AG10803 (cell line): ENCODE results near the gene SERPINF2.

ENCODE experiments used
- DNase-seq: peaks from one replicate; pipeline ENCODE4 v3.0.0; 2010; ENCODE audit warnings: low read depth
- H3K4me3 ChIP-seq: 2 replicates; pipeline ENCODE4 v1.5.1; 2011; ENCODE audit warnings: mild to moderate bottlenecking, low read length, control low read depth
- CTCF ChIP-seq: conservative IDR thresholded peaks from 2 replicates; pipeline ENCODE4 v1.5.1; 2011; ENCODE audit warnings: mild to moderate bottlenecking, low read length, control low read depth, inconsistent platforms

The SERPINF2 gene

GRCh38 chr17:1779571-1780131 is 37.0 kb downstream of the SERPINF2 start:
- TF ChIP-seq CTCF, result no peak
- DNase-seq, result peak; percentile 95
- peak overlapping the region; percentile 15; the same call in 1 of the 2 replicates for H3K4me3 ChIP-seq

GRCh38 chr17:1782171-1782567 is 39.5 kb downstream of the SERPINF2 start:
- no peak for DNase-seq
- no peak overlapping the region for H3K4me3 ChIP-seq
- TF ChIP-seq CTCF, result no peak

GRCh38 chr17:1783271-1783670 is 40.6 kb downstream of the SERPINF2 start:
- no peak for TF ChIP-seq CTCF
- DNase-seq, result peak; percentile 25
- H3K4me3 ChIP-seq, result no peak overlapping the region; the same call in 1 of the 2 replicates

- peak overlapping the region; percentile 10 for H3K4me3 ChIP-seq
- DNase-seq, result peak; percentile 98
Observed at GRCh38 chr17:1783834-1784611, 41.4 kb downstream of the SERPINF2 start.

GRCh38 chr17:1785930-1786329 is 43.3 kb downstream of the SERPINF2 start:
- H3K4me3 ChIP-seq, result no peak overlapping the region
- no peak for TF ChIP-seq CTCF
- no peak for DNase-seq

More at GRCh38 chr17:1783834-1784611, 41.4 kb downstream of the SERPINF2 start:
- peak; percentile 84 for TF ChIP-seq CTCF

GRCh38 chr17:1786708-1787107 is 44.0 kb downstream of the SERPINF2 start:
- TF ChIP-seq CTCF, result no peak
- DNase-seq, result no peak
- H3K4me3 ChIP-seq, result no peak overlapping the region
